NCI-H1092 (cell line): ENCODE results near the gene HSPH1.
A peak's percentile ranks its signal among the peaks of the same experiment; 100 is the strongest.

Source experiments
- DNase-seq: peaks from one replicate; lab custom pipeline; 2025; lab: John Stamatoyannopoulos, UW

The HSPH1 gene

DNA sequence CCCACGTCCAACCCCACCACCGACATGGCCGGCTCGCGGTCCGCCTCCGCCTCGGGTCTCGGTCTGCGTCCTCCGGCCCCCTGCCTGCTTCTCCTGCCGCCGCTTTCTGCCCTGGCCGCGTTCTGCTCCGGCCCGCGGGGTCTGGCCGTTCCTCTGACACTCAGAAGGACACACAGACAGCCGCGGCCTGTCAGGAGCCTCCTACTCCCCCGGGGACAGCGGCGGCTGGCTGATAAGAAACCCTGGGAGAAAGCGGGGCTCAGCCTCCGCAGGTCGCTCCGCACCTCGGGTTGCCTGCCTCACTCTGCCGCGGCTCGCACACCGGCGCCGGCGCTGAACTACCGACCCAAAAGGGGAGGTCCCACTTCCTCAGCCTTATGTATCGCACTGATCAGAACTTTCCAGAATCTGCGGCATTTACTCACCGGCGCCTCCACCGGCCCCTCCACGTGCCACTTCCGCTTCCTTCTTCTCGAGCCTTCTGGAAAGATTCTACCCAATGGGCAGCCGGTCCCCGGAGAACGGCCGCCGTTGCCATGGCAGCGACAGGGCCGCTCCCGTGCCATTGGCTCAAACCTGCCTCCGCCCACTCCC, at the start of gene HSPH1:
TSS of gene HSPH1 (minus strand) at position 348 of the 594 bp plus-strand sequence. CDS start at position 26, 322 bp downstream.
- DNase-seq, result peak; percentile 91

GRCh38 chr13:31209841-31210210, 48.1 kb upstream of the HSPH1 start:
- no peak for DNase-seq

DNA sequence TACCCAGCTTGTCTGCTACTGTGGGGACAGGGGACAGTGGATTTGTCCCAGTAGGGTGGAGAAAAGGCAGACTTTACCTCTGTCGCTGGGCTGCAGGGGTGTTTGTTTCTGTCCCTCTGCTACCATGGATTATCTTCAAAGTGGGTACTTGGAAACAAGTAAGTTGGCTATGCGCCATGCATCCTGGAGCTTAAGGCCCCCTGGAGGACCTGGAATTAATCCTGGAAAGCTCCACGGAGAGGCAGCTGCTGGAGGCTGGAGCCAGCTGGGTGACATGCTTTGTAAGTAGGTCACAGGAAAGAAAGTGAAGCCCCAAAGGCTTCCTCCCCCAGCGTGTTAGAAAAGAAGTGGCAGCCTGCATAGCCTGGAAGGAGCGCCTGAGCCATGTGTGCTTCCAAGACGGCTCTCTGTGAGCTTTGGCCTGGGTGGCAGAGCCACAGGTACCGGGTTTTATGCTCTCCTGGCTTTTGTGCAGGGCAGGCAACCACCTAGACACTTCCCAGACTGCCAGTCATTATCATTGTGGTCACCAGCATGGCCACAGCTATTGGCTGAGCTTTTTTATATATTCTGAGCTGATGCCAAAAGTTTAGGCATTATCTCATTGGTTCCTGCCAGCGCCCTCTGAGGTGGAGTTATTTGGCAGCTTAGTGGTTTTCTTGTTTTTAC, 47.6 kb upstream of the HSPH1 start:
- peak; percentile 83 for DNase-seq

- no peak for DNase-seq
These were observed 46.9 kb upstream of the HSPH1 start for GRCh38 chr13:31208559-31209122.

DNA sequence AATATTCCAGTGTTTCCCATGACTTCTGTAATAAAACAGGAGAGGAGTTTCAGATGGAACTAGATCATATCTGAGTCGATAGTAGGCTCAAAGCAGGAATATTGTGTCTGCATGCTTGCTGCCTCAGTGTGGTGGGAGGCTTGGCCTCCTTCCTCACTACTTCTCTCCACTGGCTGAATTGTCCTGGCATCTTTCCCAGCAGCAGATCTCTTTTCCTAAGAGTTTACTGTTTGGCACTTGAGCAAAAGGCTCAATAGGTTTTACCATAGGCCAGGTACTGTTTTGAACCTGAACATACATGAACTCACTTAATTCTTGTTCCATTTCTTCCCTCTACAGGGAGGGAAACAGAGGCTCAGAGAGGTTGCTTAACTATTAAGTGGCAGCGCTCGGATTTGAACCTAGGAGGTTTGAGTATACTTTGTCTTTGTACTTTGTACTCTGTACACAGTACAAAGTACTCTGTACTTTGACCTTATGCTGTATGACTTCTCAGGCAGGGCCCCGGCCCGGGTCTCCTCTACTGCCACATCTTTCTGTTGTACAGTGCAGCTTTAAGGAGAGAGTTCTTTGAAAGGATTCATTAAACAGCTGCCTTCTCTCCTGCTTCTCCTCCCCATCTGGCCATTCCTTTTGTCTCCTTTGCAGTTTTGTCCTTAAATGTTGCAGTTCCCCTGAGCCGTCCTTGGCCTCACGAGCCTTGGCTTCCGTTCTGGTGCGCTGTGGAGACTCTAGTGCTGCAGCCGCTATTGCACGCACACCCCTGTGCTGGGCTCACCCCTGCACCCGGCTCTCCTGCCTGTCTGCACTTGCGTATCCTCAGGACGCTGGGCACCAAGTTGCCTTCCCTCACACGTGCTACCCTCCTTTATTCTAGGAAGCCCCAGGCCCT, 46.2 kb upstream of the HSPH1 start:
- DNase-seq, result peak; percentile 21

GRCh38 chr13:31204592-31204991, 42.9 kb upstream of the HSPH1 start:
- DNase-seq, result no peak

DNA sequence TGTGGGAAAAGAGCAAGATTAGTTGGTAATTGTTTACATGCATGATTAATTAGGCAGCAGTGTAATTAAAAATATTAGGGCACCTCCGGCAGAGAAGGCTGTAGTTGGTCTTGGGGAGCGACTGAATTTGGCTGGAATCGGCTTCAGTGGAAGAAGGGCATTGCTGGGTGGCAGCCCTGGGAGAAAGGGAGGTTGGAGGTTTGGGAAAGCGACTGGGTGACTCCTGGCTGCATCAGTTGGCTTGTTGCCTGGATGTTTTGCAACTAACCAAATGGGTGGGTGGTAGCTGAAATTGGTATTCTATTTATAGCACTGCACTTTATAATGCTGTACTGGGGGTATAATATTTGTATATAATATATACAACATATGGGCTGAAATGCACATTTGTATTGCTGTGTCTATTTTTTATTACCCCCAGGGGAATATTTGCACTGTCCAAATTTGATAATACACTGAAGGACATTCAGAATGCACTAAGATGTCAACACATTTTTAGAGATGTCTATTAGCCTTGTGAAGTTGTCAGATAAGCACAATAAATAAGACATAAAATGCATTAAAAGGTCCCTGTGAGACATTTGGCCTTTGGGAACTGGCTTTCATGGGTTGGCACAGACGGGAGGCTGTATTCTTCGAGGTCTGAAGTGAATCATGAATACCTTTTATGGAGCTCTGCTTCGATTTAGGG, 39.8 kb upstream of the HSPH1 start:
- no peak for DNase-seq

DNA sequence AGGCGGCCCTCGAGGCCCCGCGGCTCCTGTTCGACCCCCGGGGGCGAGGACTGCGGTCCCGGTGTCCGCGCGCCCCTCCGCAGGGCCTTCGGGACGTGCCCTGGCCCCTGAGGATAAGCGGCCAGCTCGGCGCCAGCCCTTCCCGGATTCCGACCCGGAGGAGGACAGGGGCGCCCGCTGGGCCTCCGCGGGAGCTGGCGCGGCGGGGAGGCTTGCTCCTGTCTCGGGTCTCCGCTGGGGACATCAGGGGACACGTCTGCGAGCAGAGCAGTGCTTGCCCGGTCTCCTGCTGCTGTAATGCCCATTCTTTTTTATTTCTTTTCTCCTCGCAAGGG, 38.9 kb upstream of the HSPH1 start:
- DNase-seq, result no peak

DNA sequence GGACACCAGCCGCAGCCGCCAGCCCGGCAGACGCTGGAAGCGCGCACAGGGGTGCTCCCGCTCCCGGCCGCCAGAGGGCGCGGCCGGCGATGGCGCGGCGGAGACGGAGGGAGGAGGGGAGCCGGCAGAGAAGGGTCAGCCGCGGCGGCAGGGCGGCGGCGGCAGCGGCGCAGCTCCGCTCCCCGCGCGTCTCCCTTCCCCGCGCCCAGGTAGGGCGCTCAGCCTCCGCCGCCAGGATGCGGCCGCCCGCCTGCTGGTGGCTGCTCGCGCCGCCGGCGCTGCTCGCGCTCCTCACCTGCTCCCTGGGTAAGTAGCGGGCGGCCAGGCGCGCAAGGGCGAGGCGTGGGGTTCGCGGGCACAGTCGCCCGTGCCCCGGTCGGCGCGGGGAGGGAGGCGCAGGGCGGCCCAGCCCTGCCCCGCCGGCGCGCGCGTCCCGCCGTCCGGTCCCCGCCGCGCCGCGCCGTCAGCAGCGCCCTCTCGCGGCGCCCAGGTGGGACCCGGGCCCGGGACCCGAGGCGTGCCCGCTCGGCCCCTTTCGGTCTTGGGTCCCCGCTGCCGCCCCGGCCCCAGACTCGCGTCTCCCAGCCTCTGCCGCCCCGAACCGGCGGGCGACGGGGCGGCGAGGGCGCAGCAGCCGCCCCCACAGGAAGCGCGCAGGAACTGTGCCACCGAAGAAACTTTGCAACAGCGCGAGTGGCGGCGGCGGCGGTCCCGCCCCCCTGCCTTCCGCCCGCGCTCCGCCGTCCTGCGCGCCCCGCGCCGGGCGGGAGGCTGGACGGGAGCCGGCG, 38.3 kb upstream of the HSPH1 start, which contains the start of gene B3GLCT:
TSS of gene B3GLCT (plus strand) at position 127 of the 788 bp plus-strand sequence. CDS start at position 237, 110 bp downstream.
- peak; percentile 42 for DNase-seq

- DNase-seq, result no peak
These were observed 37.8 kb upstream of the HSPH1 start for GRCh38 chr13:31199527-31199848.

- DNase-seq, result no peak
These were observed 36.8 kb upstream of the HSPH1 start for GRCh38 chr13:31198519-31198918.

DNA sequence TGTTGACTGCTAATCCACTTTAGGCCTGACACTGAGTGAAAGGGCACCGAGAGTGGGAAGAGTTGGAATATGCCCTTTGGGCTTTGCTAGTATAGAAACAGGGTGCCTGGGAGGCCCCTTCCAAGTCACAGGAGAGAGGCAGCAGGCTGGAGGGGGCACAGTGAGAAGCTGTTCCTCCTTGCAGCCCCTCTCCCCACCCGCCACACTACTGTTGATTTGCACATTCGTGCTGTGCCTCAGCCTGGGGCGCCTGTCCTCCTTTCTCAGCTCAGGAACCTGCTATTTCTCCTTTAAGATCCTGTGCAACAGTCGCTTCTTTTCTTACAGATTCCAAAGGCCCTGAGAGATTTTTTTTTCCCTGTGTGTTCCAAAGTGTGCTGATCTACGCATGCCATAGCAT, 35.3 kb upstream of the HSPH1 start:
- no peak for DNase-seq

DNA sequence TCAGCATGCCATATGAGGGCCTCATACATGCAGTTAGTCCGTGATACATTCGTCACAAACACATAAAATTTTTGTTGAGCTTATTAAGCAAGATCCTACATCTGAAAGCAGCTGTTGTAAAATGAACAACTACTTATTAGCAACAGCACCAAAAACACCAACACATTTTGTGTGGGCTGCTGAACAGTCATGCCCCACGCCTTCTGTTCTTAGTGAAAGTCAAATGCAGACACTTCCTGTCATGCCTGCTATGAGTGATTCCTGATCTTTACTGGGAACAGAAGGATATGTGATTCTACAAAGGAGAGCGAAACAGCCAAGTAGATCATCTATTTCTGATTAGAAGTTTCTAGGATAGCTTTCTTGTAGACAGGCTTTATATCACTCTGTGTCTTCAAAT, 33.9 kb upstream of the HSPH1 start:
- DNase-seq, result no peak

DNA sequence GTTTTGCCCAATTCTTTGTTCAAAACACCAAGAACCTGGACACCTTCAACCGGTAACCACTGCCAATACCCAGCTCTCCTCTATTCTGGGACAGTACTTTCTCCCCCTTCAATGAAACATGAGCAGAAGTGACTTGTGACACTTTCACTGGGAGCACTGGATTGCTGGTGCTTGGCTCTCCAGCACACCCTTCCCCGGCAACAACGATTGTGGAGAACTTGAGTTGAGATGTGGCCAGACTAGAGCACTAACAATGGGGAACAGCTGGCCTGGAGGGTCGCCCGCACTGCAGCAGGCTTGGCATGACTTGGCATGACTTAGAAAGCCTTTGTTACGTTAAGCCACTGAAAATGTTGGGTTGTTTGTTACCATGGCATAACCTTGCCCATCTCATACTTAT, 30.6 kb upstream of the HSPH1 start:
- DNase-seq, result no peak

GRCh38 chr13:31191748-31192147, 30.0 kb upstream of the HSPH1 start:
- no peak for DNase-seq

GRCh38 chr13:31184981-31185645, 23.4 kb upstream of the HSPH1 start:
- DNase-seq, result no peak

GRCh38 chr13:31184451-31184850, 22.7 kb upstream of the HSPH1 start:
- no peak for DNase-seq

DNA sequence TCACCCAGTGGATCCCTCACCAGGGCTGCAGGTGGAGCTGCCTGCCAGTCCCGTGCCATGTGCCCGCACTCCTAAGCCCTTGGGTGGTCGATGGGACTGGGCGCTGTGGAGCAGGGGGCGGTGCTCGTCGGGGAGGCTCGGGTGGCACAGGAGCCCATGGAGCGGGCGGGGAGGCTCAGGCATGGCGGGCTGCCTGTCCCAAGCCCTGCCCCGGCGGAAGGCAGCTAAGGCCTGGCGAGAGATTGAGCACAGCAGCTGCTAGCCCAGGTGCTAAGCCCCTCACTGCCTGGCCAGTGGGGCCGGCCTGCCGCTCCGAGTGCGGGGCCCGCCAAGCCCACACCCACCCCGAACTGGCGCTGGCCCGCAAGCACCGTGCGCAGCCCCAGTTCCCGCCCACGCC, 21.3 kb upstream of the HSPH1 start:
- DNase-seq, result no peak

DNA sequence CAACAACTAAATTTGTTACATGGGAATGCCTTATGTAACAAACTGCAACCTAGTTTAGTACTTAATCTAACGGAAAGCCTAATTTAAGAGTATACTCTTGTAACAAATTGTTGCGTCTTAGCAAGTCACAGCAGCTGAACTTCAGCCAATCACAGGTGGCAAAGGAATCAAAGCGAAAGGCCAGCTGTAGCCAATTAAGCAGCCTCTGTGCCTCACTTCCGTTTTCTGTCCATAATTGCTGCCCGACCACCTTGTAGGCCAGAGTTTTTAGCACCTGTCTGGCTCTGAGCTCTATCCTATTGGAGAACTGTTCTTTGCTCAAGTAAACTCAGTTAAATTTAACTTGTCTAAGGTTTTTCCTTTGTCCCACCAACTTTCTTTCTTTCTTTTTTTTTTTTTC, 18.1 kb upstream of the HSPH1 start:
- DNase-seq, result no peak

- DNase-seq, result no peak
These were observed 17.5 kb upstream of the HSPH1 start for GRCh38 chr13:31179241-31179640.
